ENCODE data around the gene AGBL1.

AGBL1 gene

DNA sequence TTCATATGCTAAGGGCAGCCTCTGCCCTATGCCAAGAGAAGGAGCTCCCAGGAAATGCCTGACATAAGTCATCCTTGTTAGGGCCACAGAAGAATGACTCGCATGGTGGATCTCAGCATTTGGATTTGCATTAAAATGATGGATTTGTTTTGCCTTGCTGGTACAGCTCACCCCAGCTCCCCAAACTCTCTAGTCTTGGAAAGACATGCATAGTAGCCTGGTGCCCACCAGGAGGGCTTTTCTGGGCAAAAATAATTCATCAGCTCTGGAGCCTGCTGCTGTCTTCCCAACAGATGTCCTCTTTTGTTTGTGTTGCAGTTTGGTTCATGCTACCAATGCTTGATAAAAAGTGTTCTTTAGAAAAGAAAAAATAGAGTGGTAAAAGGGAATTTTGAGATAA, 833.0 kb downstream of the AGBL1 start:
- H3K4me2 ChIP-seq (ENCODE audit: insufficient read depth, low read length), result no peak overlapping the region
- TF ChIP-seq, protein P1, sequence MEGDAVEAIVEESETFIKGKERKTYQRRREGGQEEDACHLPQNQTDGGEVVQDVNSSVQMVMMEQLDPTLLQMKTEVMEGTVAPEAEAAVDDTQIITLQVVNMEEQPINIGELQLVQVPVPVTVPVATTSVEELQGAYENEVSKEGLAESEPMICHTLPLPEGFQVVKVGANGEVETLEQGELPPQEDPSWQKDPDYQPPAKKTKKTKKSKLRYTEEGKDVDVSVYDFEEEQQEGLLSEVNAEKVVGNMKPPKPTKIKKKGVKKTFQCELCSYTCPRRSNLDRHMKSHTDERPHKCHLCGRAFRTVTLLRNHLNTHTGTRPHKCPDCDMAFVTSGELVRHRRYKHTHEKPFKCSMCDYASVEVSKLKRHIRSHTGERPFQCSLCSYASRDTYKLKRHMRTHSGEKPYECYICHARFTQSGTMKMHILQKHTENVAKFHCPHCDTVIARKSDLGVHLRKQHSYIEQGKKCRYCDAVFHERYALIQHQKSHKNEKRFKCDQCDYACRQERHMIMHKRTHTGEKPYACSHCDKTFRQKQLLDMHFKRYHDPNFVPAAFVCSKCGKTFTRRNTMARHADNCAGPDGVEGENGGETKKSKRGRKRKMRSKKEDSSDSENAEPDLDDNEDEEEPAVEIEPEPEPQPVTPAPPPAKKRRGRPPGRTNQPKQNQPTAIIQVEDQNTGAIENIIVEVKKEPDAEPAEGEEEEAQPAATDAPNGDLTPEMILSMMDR (IDR thresholded peaks at IDR 0.05; ENCODE audit: borderline replicate concordance, extremely low read depth, low read length, poor library complexity, severe bottlenecking), result no peak
- TF ChIP-seq EZH2 (IDR thresholded peaks at IDR 0.05; ENCODE audit: borderline replicate concordance, low read depth, low read length, severe bottlenecking), result no peak
- no peaks in the 10 kb centered on the region for H3K4me1 ChIP-seq (ENCODE audit: insufficient read depth, low read length)

DNA sequence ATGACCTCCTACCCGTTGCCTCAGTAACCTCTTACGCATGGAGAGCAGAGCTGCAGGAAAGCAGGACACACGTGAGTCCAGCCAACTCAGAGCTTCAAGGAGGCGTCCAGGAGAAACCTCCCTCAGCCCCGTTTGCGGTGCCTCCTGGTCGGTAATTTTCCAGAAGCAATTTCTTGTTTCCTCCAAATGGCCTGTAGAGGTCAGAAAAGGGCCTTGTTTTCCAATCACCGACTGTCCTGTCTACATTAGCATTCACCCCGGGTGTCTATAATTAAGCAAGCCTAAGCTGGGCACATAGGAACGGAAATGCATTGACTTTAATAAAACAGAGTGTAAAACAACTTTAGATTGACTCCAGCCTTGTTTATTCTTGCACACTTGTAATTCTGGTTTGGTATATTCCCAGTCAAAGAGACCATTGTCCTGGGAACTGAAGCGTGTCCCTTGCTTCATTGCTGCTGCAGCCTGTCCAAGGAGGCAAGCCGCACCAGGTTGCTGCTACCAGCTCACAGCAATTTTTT, 836.2 kb downstream of the AGBL1 start:
- no peaks in the 10 kb centered on the region for H3K4me1 ChIP-seq (ENCODE audit: insufficient read depth, low read length)
- H3K9me3 ChIP-seq (ENCODE audit: insufficient read depth, low read length, severe bottlenecking), result no peaks in the 10 kb centered on the region
- 0 out of 3 replicates have a peak, but pooled peaks have one; percentile 44 for ATAC-seq (ENCODE audit: insufficient read depth, low read depth)
- no peaks in the 10 kb centered on the region for H3K27me3 ChIP-seq (ENCODE audit: insufficient read depth, low read length, poor library complexity)
- no peaks in the 10 kb centered on the region for H3K36me3 ChIP-seq (ENCODE audit: insufficient read depth, low read length)
- no peaks in the 10 kb centered on the region for H3K79me2 ChIP-seq (ENCODE audit: insufficient read depth, low read length)
- no peak overlapping the region for H3K27ac ChIP-seq (ENCODE audit: low read length)
- H4K20me1 ChIP-seq (ENCODE audit: insufficient read depth, low read length), result no peaks in the 10 kb centered on the region
- no peak for DNase-seq
- H2AFZ ChIP-seq (ENCODE audit: low read depth, low read length), result no peak overlapping the region
- no peak overlapping the region for H3K4me2 ChIP-seq (ENCODE audit: insufficient read depth, low read length)
- no peak overlapping the region for H3K9ac ChIP-seq (ENCODE audit: low read depth, low read length)
- H3K4me3 ChIP-seq (ENCODE audit: low read depth in 1 of 2, low read length in 2 of 2), result no peak overlapping the region
- TF ChIP-seq, protein P1 (IDR thresholded peaks at IDR 0.05; ENCODE audit: borderline replicate concordance, extremely low read depth, low read length, poor library complexity, severe bottlenecking), result peak; percentile 32
- no peak for TF ChIP-seq EZH2 (IDR thresholded peaks at IDR 0.05; ENCODE audit: borderline replicate concordance, low read depth, low read length, severe bottlenecking)

More for the DNA sequence above, 833.0 kb downstream of the AGBL1 start:
- no peaks in the 10 kb centered on the region for H3K79me2 ChIP-seq (ENCODE audit: insufficient read depth, low read length)
- no peaks in the 10 kb centered on the region for H3K27me3 ChIP-seq (ENCODE audit: insufficient read depth, low read length, poor library complexity)
- no peak overlapping the region for H3K4me3 ChIP-seq (ENCODE audit: low read depth in 1 of 2, low read length in 2 of 2)
- DNase-seq (no peak), ATAC-seq (ENCODE audit: insufficient read depth, low read depth) (no peak)
- H3K36me3 ChIP-seq (ENCODE audit: insufficient read depth, low read length), result no peaks in the 10 kb centered on the region
- H2AFZ ChIP-seq (ENCODE audit: low read depth, low read length), result no peak overlapping the region
- no peaks in the 10 kb centered on the region for H3K9me3 ChIP-seq (ENCODE audit: insufficient read depth, low read length, severe bottlenecking)
- H3K27ac ChIP-seq (ENCODE audit: low read length), result no peak overlapping the region
- H4K20me1 ChIP-seq (ENCODE audit: insufficient read depth, low read length), result no peaks in the 10 kb centered on the region
- H3K9ac ChIP-seq (ENCODE audit: low read depth, low read length), result no peak overlapping the region

DNA sequence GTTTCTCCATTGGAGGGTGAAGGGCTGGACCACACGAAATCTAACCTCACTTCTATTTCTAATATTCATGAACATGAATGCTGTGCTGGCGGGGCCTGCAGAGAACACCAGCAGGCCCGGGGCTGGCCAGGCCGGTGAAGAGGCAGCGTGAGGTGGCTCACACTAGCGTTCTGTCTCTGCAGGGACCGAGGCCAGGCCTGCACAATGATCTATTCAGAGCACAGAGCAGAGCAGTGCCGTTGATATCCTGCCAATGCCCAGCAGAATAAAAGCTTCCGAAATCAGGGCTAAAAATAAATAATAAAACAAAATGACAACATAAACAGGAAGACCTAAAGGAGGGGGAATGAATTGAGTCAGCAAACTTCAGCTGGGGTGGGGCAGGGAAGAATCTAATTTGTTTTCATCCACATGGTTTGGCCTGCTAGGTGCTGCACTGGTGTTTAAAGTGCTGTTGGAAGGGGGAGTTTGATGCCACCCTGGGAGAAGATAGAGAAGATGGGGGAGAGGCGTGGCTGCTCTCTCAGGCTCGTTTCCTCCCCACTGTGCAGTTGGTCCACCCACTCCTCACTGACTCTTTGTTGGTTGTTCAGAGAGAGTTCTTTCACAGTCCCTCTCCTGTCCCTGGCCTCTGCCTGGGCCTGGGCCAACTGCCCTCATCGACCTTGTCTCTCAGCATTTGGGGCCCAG, 837.1 kb downstream of the AGBL1 start:
- H3K36me3 ChIP-seq (ENCODE audit: insufficient read depth, low read length), result no peaks in the 10 kb centered on the region
- TF ChIP-seq, protein P1 (IDR thresholded peaks at IDR 0.05; ENCODE audit: borderline replicate concordance, extremely low read depth, low read length, poor library complexity, severe bottlenecking), result no peak
- TF ChIP-seq EZH2 (IDR thresholded peaks at IDR 0.05; ENCODE audit: borderline replicate concordance, low read depth, low read length, severe bottlenecking), result no peak
- no peak for DNase-seq
- no peak overlapping the region for H3K4me2 ChIP-seq (ENCODE audit: insufficient read depth, low read length)
- no peaks in the 10 kb centered on the region for H3K79me2 ChIP-seq (ENCODE audit: insufficient read depth, low read length)
- no peak for ATAC-seq (ENCODE audit: insufficient read depth, low read depth)
- H3K4me1 ChIP-seq (ENCODE audit: insufficient read depth, low read length), result no peaks in the 10 kb centered on the region
- H4K20me1 ChIP-seq (ENCODE audit: insufficient read depth, low read length), result no peaks in the 10 kb centered on the region
- no peaks in the 10 kb centered on the region for H3K27me3 ChIP-seq (ENCODE audit: insufficient read depth, low read length, poor library complexity)
- H3K9ac ChIP-seq (ENCODE audit: low read depth, low read length), result no peak overlapping the region
- H3K4me3 ChIP-seq (ENCODE audit: low read depth in 1 of 2, low read length in 2 of 2), result no peak overlapping the region
- no peak overlapping the region for H3K27ac ChIP-seq (ENCODE audit: low read length)
- H2AFZ ChIP-seq (ENCODE audit: low read depth, low read length), result no peak overlapping the region
- no peaks in the 10 kb centered on the region for H3K9me3 ChIP-seq (ENCODE audit: insufficient read depth, low read length, severe bottlenecking)

All from DND-41 (cell line).